ENCODE data around the gene XDH.

XDH gene

DNA sequence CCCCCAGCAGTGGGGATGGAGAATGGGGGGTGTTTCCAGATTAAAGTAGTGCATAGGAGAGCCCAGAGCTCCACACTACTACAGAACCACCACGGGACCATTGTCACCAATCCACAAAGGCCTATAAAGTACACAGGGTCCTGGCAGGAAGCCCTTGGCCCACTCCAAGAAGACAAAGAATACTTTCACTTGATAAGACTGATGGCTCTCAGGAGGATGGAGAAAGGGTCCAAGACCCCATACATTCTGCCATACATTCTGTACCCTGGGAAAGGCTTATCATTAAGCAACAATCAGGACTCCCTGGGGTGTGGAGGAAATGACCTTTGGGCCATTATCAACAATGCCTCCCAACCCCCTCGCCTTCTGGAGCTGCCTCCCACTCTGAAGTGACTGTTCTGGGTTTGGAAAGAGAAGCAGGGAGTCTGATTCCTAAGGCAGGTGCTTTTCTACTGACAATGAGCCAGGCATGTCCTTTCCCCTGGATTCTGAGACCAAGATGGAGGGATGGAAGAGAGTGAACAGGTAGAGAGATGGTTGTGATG, 85.4 kb downstream of the XDH start:
- DNase-seq (ENCODE audit: low read depth): no peak

DNA sequence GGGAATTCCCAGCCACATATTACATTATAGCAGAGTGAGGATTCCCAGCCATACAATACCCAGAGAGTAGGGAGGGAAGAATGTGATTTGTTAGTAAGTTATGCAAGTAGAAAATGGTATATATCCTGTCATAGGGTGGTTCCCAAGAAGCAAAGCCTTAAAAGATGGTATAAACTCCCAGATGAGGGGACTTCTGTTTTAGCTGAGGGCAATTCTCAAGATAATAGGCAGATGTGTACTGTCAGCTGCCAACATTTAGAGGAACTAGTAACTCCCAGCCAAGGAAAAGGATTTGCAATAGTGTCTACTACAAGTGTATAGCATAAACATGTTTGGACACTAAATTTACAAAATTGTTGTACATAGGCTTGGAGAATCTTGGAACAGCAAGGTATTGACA, 86.5 kb downstream of the XDH start:
- no peak for DNase-seq (ENCODE audit: low read depth)

DNA sequence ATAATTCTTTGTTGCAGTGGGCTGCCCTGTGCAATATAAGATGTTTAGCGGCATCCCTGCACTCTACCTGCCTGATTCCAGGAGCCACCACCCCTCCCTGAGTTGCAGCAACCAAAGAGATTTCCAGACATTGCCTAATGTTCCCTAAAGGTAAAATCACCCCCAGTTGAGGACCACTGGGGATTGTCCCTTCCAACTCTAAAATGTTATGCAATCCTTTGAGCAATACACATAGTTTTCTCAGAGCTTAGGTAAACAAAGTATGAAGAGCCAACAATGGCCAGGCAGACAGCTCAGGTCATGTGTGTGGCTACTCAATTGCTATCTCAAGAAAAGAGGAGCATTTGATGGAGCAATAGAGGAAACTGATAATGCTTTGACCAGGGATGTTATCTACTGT, 87.0 kb downstream of the XDH start:
- no peak for DNase-seq (ENCODE audit: low read depth)

DNA sequence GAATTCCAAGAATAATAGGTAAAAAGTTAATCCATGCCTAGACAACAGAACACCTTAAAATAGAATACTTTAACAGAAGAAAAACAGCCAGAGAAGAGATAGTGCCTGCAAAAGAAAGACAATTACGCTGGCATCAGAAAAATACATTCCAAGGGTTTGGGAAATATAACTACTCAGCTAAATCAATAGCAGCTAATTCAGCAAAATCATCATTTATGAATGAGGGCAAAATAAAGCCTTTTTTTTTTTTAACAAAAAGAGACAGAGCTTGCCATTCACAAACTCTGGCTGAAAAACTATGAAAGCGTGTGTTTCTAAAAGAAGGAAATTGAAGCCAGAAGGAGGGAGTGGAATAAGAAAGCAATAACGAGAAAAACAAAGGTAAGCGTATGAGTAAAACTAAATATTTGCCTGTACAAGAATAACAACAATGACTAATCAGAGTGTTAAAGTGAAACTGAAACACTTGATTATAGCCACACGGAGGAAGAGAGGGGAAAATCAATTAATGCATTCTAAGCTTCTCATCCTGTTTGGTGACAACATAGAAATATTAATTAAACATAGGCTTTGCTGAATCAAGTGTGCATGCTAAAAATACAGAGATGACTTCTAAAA, 90.4 kb downstream of the XDH start:
- no peak for DNase-seq (ENCODE audit: low read depth)

DNA sequence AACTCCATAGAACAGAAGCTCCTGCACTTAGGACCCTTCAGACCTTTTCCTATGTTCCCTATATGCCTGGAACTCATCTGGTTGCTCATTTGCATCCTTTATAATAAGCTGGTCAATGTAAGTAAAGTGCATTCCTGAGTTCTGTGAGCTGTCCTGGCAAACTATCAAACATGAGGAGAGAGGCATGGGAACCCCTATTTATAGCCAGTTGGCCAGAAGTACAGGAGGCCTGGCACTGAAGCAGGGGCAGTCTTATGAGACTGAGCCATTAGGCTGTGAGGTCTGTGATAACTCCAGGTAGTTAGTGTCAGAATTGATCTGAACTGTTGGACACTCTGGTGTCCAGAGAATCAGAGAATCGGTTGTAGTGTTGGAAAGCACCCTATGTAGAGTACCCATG, 92.2 kb downstream of the XDH start:
- DNase-seq (ENCODE audit: low read depth): no peak

DNA sequence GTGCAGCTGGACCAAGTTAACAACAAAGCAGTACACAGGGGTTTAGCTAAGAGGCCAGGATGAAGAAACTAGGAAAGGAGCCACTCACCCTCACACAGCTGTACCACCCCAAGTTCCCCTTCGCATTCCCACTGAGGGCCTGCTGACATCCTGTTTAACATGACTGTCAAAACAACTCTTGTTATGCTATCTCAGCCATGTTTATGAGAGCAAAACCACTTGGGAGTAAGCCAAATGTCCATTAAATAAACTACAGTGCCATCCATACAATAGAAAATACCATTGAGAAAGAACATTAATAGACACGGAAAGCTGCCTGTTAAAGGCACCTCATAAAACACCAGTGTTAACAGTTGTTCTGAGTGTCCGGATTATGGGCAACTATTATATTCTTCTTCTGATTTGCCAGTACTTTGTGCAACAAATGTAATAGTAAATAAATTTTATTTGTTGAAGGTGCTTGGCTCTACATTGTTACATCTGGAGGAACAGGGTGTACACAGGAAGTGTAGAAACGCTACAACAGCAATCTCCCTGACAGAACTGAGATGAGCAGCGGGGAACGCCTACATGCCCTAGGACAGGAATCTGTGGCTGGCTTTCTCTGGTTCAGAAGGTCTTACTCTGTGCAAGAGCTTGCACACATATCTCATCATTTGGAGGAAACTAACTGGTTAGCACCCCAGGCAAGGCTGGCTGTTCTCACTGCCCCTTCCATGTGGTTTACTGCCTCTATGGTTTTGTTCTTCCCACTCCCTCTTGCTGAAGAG, 95.0 kb downstream of the XDH start:
- no peak for DNase-seq (ENCODE audit: low read depth)

DNA sequence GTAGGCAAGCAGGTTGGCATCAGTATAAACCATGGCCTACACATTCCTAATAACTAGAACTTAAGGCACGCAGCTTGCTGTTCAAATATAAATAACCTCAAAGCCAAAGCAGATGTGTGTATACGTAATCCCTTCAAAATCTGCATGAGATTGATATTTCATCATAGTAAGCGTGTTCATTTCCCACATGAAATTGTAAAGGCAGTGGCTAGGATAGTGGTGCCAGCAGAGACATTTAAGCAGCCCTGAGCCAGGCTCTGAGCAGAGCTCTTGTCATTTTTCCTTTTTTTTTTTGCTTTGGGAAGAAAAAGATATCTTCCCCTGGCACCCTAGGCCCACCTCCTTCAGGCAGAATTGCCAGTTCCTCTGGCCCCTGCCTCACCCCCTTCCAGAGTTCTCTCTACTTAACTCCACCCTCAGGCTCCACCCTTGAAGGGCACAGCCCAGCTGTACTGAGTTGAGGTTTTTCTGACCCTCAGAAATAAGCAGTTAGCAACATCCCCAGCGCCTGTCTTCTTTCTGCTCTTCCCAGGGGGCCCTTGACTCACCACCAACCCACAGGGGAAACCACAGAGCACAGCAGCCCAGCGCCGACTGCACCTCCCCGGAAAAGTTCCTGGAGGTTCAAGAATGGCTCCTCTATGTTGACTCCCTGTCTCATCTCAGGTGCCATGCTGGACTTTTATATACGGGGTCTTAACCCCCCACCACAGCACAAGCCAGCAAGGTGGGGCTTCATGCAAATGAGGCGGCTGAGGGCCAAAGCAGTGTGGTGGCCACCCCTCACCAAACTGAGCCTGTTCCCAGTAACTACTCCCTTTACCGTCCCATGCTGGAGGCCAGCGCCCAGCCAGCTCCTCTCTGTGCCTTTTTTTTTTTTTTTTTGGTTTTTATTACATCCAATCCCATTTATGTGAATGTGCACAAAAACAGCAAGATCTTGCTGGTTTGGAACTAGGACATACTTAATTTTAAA, 95.9 kb downstream of the XDH start:
- peak; percentile 18 for DNase-seq (ENCODE audit: low read depth)

DNA sequence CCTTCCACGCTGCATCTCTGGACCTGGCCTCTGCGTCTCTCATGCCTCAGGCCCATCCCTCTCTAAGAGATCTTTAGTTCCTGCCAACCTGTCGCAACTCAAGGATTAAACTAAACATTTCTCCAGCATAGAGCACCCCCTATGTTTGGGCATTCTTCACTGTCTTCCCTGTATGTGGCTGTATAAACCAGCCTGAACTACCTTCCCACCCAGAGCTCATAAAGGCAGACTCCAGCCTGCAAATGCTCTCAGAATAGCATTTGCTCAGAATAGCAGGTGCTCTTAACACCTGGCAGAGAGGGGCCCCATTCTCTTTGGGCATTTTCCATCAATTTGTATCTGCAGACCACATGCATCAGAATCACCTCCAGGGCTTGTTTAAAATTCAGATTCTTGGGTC, 97.1 kb downstream of the XDH start:
- DNase-seq (ENCODE audit: low read depth): no peak

DNA sequence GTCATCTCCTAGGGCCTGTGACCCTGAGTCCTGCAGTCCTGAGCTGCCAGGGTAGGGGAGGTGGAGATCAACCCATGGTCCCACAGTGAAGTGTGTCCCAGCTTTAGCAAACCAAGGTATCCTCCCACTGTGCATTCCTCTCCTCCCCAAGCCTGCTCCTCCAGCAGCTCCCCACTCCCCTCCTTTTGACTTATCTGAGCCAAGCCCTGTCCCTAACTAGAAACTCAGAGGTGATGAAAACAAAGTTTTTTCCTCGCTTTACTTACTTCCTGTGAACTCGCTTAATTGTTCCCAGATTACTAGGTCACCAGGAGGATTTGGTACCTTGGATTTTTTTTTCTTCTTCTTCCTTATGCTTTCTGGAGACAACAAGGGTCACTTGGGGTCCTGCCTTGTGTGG, 99.8 kb downstream of the XDH start:
- DNase-seq (ENCODE audit: low read depth): no peak

DNA sequence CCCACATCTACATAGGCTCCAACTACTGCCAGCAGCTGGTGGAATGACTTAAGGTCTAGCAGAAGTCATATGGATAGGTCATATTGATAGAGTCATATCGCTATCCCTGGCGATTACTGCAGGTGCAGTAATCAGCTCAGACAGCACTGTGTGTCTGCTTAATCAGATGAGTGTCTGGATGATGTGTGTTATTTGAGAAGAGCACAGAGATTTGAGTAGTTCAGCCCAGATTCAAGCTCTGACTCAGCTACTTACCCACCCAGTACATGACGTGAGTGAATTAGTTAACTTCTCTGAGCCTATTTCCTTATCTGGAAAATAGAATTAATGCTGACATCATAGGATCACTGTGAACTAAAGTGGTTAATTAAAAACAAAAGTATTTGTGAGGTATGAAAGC, 101.6 kb downstream of the XDH start:
- DNase-seq (ENCODE audit: low read depth): no peak

DNA sequence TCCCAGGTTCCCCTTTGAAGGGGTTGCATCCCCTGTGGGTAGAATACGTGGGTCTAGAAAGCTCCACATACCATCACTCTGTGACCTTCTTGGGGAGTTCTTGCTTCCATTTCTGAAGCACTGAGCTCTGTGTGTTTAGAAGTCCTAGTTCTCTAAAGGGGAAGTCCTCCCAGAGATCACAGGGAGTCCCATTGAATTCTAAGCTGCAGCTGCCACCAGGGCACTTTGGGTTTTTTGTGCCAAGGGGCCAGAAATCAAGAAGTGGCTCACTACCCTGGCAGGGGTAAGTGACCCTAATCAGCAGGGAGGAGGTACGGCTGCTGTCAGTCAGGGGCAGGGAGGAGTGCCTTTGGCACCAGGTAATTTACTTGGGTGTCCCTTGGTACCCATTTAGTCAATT, 109.7 kb downstream of the XDH start:
- no peak for DNase-seq (ENCODE audit: low read depth)

DNA sequence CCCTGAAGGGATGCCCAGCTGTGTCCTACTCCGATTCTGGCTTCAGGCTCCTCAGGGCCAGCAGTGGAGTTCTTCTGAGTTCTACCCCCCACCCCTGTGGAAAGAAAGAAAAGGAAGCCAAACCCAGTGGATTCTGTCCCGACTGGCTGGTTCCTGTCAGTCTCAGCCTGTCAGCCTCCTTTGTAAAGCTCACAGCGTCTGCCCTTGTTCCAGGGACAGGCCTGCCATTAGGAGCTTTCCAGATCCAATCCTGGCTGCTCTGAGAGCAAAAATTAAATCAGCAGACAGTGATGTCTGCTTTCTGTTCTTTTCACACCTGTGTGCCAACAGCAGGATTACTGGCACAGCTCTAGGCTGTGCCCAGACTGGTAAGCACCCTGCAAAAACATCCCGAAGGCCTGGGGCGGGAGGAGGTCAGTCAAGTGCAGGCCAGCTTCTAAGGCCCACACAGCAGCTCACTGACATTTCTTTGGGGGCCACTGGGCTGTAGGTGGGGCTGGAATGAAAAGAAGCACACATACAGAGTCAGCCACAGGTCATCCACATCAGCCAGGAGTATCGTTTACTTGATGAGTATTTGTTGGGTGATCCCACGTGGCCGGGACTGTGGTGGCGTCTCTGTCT, 111.5 kb downstream of the XDH start:
- DNase-seq (ENCODE audit: low read depth): no peak

DNA sequence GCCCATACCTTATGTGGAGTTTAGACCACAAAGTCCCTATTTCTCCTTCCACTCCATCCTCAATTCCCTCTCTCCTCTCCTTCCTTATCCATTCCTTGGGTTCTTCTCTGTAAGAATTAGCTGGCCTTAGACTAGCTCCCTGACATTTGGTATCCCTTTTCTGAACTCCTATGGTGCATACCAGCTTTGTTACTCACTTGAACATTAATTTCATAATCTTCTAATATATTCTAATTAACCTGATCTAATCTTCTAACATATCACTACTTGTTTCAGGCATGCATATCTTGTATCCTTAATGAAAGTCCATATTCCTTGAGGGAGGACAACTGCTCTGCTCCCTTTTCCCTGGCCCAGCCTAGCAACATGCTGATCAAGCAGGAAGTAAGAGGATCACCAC, 114.2 kb downstream of the XDH start:
- DNase-seq (ENCODE audit: low read depth): no peak

DNA sequence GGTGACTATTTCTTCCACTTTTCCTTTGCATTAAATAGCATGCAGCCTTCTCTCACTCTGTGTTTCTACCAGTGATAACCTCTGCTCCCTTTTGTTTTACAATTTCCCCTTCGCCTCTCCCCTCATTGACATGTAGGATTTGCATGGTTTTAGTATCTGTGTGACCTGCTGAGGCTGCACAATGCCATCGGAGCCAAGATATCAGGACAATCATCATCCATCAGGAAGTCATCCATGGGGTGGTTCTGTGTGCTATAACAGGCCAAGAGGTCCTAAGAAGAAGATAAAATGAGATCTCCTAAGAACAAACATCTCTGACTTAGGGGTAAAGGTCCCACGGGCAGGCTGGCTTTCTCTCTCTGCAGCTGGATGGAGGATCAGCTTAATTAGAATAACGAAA, 115.0 kb downstream of the XDH start:
- DNase-seq (ENCODE audit: low read depth): no peak

DNA sequence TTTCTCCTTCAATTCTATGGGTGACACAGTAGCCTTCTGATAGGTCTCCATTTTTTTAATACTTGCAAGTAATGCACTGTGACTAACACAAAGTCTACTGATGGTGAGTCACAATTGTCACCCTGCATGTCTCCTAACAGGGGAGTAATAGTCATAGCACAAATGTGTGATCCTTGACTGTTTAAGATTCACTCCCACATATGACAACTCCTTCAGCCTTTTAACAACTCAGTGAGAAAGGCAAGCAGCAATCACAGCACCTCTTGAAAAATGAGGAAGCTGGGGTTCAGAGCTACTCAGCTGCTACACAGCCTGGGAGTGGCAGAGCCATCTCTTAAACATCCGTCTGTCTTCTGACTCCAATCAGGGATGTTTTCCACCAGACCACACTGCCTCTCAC, 116.8 kb downstream of the XDH start:
- DNase-seq (ENCODE audit: low read depth): no peak

DNA sequence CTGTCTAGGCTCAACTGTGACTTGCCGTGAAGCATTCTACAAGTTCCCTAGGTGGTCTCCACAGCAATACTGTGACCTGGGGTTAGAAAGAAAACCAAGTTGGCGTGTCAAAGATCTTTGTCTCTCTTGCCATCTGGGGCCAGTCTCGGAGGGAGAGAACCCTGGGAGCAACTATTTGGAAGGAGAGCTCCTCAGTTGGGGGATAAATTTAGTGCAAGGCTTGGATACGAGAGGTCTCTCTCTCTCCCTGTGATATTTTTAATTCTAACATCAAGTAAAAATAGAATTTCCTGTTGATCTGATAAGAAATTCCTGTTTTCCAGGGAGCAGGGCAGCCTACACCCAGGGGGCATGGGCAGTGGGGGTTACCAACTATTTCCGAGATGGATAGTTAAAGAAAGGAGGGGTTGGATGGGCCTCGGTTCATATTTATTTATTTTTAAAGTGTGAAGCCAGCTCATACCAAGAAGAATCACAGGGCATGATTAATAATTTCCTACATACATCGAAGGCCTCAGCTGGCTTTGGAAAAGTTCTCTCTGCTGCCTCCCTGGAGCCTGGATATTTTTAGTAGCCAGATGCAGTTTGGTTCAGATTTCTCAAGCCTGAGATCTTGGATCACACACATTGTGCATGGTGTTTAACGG, 117.8 kb downstream of the XDH start:
- DNase-seq (ENCODE audit: low read depth): no peak

DNA sequence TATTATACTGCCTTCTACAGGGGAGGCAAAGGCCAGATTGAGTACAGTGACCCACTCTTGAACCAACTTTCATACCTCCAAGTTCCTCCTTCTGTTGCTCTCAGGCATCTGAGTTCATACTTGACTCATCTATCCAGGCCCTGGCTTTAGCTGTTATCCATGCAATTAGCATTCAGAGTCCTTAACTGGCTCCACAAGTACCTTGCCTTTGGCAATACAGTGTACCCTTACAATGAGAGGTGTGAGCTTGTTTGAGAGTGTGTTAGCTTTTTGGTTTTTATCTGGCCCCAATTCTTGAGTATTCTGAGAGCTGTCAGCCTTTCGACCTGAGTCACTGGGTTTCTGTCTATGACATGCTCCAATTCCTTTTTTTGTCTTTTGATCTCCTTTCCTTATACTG, 120.3 kb downstream of the XDH start:
- no peak for DNase-seq (ENCODE audit: low read depth)

DNA sequence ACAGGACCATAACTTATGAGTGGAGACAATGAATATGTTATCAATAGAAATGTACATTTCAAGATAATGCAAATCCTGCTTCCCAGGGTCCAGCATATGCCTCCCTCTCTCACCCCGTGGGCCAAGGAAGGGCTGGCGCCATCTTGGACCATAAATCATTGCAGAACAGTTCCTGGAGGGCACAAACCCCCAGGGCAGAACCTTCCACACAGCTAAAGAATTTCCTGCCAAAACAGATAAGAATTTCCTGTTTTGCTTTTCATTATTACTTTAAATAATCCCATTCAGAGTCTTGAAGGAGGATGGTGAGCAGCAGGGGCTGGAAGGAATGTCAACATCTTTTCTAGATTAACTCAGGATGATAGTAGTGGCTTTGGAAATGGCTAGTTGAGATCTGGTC, 126.9 kb downstream of the XDH start:
- no peak for DNase-seq (ENCODE audit: low read depth)

DNA sequence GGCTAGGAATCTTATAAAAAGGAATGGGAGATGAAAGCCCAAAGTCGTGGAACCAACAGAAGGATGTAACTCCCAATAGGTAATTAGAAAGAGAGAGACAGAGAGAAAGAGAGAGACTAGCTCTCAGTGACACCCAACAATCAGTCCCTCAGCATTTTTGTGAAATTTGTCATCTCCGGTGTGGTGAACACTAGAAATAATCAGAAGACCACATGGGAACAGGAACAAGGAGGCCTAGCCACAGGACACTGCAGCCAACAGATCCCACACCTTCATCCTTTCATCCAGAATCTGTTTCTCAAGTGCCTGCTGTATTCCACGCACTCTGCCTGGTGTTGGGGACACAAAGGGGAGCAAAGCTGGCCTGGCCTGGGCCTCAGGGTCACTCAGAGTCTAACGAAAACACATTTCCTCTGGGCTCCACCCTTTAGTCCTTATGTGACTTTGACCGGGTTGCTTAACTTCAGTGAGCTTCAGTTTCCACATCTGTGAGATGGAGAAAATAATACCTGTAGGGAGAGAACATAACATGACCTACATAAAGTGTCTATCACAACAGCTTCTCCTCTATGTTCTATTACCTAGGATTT, 127.5 kb downstream of the XDH start:
- DNase-seq (ENCODE audit: low read depth): no peak

DNA sequence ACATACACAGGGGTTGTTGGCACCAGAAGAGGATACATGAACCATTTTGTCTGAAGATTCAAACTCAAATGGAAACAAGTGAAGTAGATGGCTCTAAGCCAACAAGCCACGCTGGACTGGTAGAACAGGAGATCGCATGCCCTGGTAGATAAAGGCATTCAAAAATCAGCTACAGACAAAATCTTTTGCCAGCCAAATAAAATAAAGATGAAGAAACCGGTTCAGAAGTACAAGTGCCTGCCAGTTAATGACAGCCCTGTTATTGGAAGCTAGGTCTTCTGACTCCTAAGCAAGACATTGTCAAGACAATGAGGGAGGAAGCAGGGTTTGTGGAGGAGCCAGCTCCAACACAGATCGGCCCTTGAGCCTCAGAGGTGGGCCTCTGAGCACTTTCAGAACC, 128.3 kb downstream of the XDH start:
- DNase-seq (ENCODE audit: low read depth): no peak

Measured in stimulated activated CD8-positive, alpha-beta memory T cell treated with anti-CD3 and anti-CD28 coated beads, Interleukin-12 subunit alpha, Interleukin-12 subunit beta, amount 100 ng/mL, for 4 hours (primary cell).